Stomach (tissue), 4 donors: Measurements from ENCODE around the gene F5.

Experiments
- EP300 ChIP-seq: sonication (generic); formaldehyde crosslinking; IDR thresholded peaks from one replicate; pipeline ENCODE4 v1.6.1; 2017; ENCODE audit warnings: antibody characterized with exemption
- POLR2A ChIP-seq, 4 donors: fragments of 450-650 bp; IDR thresholded peaks; one replicate each; pipeline ENCODE4 v1.6.1; 2016; ENCODE audit warnings: antibody characterized with exemption in 4 of 4, control low read depth in 2 of 4, mild to moderate bottlenecking in 1 of 4, moderate library complexity in 1 of 4
- TF ChIP-seq, protein P1 (sequence below), 7 experiments: fragments of 450-650 bp in 4 of 7; fragments of 200-600 bp in 3 of 7; sonication (generic) in 3 of 7; IDR thresholded peaks; one replicate each; pipeline ENCODE4 v1.5.1; 2016 to 2019; ENCODE audit warnings: antibody characterized with exemption in 7 of 7, control low read depth in 2 of 7, mild to moderate bottlenecking in 1 of 7

DNA sequence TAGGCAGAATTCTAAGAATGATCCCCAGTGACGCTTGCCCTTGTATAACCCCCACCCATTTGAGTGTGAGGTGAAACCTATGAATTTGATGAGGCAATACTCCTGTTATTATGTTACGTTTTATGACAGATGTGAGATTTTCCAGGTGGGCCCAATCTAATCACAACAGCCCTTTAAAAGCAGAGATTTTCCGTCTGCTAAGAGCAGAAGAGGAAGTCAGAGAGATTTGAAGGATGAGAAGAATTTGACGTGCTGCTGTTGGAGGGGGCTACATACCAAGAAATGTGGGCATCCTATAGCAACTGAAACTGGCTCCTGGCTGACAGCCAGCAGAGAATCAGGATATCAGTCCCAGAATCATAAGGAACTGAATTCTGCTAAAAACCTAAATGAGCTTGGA is 98.1 kb downstream of the F5 start:
- no peak for TF ChIP-seq EP300
- TF ChIP-seq, protein P1, sequence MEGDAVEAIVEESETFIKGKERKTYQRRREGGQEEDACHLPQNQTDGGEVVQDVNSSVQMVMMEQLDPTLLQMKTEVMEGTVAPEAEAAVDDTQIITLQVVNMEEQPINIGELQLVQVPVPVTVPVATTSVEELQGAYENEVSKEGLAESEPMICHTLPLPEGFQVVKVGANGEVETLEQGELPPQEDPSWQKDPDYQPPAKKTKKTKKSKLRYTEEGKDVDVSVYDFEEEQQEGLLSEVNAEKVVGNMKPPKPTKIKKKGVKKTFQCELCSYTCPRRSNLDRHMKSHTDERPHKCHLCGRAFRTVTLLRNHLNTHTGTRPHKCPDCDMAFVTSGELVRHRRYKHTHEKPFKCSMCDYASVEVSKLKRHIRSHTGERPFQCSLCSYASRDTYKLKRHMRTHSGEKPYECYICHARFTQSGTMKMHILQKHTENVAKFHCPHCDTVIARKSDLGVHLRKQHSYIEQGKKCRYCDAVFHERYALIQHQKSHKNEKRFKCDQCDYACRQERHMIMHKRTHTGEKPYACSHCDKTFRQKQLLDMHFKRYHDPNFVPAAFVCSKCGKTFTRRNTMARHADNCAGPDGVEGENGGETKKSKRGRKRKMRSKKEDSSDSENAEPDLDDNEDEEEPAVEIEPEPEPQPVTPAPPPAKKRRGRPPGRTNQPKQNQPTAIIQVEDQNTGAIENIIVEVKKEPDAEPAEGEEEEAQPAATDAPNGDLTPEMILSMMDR (IDR thresholded peaks at IDR 0.05): no peak
- TF ChIP-seq POLR2A (IDR thresholded peaks at IDR 0.05): no peak
